ENCODE results near the gene LY6G6F. TPM values are rescaled to one million over a fixed set of nuclear protein-coding genes. Genes with fewer than 3 reads are reported as not detected.
A peak's percentile ranks its signal among the peaks of the same experiment; 100 is the strongest.

LY6G6F gene
- total and polyA plus RNA-seq, 2 of the 13 experiments (the other 11 are each of a cell fraction or from before 2014, with no cell fraction given) = not detected

DNA sequence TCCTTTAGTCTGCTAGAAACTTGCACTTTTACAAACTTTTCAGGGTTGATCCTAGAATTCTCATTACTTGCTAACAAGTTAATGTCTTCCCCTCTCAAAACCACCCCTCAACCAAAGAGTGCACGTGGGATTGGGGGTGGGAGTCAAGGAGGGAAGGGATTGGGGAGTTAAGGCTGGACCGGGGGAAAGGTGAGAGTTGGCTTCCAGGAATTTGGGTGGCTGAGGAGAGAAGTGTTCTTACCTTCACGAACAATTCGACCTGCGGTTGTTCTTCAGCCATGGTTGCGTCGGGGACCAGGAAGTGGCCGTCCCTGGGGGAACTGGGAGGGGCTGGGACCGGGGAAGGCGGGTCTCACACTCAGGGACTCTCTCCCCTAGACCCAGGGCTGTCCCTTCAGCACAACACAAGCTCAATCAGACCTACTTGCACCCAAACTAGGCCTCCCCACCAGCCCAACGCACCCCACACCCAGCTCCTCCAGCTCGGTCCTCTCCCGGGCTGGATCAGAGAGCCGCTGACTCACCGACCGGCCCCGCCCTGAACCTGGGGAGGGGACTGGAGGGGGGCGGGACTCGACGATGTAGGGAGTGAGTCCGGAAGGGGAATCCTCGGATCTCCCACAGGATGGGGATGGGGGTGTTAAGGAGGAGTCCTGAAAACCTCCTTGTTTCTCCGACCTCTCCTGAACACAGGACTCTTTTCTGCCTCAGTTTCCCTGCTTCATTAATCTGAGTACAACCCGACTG is 29.5 kb downstream of the LY6G6F start, which contains the start of gene CLIC1 (continued):
- TF ChIP-seq, protein P1, sequence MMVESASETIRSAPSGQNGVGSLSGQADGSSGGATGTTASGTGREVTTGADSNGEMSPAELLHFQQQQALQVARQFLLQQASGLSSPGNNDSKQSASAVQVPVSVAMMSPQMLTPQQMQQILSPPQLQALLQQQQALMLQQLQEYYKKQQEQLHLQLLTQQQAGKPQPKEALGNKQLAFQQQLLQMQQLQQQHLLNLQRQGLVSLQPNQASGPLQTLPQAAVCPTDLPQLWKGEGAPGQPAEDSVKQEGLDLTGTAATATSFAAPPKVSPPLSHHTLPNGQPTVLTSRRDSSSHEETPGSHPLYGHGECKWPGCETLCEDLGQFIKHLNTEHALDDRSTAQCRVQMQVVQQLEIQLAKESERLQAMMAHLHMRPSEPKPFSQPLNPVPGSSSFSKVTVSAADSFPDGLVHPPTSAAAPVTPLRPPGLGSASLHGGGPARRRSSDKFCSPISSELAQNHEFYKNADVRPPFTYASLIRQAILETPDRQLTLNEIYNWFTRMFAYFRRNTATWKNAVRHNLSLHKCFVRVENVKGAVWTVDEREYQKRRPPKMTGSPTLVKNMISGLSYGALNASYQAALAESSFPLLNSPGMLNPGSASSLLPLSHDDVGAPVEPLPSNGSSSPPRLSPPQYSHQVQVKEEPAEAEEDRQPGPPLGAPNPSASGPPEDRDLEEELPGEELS (CRISPR knock-in tag; IDR thresholded peaks at IDR 0.05) = peak; percentile 72
- TF ChIP-seq NR2F2 (IDR thresholded peaks at IDR 0.05; ENCODE audit: borderline replicate concordance, low read depth) = no peak
- no peak for TF ChIP-seq ZFYVE20 (CRISPR knock-in tag; IDR thresholded peaks at IDR 0.05; ENCODE audit: borderline replicate concordance, low read depth)
- peak; percentile 82 for TF ChIP-seq KDM4B (CRISPR knock-in tag; IDR thresholded peaks at IDR 0.05)
- peak; percentile 57 for TF ChIP-seq HNRNPLL (IDR thresholded peaks at IDR 0.05; ENCODE audit: low read depth, low read length, poor library complexity, severe bottlenecking)
- TF ChIP-seq, protein P2, sequence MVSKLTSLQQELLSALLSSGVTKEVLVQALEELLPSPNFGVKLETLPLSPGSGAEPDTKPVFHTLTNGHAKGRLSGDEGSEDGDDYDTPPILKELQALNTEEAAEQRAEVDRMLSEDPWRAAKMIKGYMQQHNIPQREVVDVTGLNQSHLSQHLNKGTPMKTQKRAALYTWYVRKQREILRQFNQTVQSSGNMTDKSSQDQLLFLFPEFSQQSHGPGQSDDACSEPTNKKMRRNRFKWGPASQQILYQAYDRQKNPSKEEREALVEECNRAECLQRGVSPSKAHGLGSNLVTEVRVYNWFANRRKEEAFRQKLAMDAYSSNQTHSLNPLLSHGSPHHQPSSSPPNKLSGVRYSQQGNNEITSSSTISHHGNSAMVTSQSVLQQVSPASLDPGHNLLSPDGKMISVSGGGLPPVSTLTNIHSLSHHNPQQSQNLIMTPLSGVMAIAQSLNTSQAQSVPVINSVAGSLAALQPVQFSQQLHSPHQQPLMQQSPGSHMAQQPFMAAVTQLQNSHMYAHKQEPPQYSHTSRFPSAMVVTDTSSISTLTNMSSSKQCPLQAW (CRISPR knock-in tag; IDR thresholded peaks at IDR 0.05) = peak; percentile 55
- TF ChIP-seq POLR2A (IDR thresholded peaks at IDR 0.05; ENCODE audit: insufficient read depth in 1 of 2, low read depth in 2 of 2, low read length in 2 of 2) = peak in 1 of 2 experiments; percentile 68; a peak in 2 of 4 replicates
- TF ChIP-seq, protein P3, sequence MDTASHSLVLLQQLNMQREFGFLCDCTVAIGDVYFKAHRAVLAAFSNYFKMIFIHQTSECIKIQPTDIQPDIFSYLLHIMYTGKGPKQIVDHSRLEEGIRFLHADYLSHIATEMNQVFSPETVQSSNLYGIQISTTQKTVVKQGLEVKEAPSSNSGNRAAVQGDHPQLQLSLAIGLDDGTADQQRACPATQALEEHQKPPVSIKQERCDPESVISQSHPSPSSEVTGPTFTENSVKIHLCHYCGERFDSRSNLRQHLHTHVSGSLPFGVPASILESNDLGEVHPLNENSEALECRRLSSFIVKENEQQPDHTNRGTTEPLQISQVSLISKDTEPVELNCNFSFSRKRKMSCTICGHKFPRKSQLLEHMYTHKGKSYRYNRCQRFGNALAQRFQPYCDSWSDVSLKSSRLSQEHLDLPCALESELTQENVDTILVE (CRISPR knock-in tag; IDR thresholded peaks at IDR 0.05) = peak; percentile 72; the same call in 1 of the 2 replicates
- TF ChIP-seq TEAD2 (CRISPR knock-in tag; IDR thresholded peaks at IDR 0.05) = no peak
- peak; percentile 78; the same call in 1 of the 2 replicates for TF ChIP-seq MZF1 (CRISPR knock-in tag; IDR thresholded peaks at IDR 0.05; ENCODE audit: borderline replicate concordance)
- no peak for TF ChIP-seq ZNF362 (CRISPR knock-in tag; IDR thresholded peaks at IDR 0.05; ENCODE audit: borderline replicate concordance)
- no peak for TF ChIP-seq SUZ12 (IDR thresholded peaks at IDR 0.05; ENCODE audit: low read depth, low read length)
- peak; percentile 40; the same call in 1 of the 2 replicates for TF ChIP-seq ZNF747 (CRISPR knock-in tag; IDR thresholded peaks at IDR 0.05; ENCODE audit: borderline replicate concordance)
- no peak for TF ChIP-seq ZFP36 (IDR thresholded peaks at IDR 0.05; ENCODE audit: borderline replicate concordance, low read depth, low read length, partially characterized antibody)
- TF ChIP-seq, protein P4, sequence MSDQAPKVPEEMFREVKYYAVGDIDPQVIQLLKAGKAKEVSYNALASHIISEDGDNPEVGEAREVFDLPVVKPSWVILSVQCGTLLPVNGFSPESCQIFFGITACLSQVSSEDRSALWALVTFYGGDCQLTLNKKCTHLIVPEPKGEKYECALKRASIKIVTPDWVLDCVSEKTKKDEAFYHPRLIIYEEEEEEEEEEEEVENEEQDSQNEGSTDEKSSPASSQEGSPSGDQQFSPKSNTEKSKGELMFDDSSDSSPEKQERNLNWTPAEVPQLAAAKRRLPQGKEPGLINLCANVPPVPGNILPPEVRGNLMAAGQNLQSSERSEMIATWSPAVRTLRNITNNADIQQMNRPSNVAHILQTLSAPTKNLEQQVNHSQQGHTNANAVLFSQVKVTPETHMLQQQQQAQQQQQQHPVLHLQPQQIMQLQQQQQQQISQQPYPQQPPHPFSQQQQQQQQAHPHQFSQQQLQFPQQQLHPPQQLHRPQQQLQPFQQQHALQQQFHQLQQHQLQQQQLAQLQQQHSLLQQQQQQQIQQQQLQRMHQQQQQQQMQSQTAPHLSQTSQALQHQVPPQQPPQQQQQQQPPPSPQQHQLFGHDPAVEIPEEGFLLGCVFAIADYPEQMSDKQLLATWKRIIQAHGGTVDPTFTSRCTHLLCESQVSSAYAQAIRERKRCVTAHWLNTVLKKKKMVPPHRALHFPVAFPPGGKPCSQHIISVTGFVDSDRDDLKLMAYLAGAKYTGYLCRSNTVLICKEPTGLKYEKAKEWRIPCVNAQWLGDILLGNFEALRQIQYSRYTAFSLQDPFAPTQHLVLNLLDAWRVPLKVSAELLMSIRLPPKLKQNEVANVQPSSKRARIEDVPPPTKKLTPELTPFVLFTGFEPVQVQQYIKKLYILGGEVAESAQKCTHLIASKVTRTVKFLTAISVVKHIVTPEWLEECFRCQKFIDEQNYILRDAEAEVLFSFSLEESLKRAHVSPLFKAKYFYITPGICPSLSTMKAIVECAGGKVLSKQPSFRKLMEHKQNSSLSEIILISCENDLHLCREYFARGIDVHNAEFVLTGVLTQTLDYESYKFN (CRISPR knock-in tag; conservative IDR thresholded peaks at IDR 0.05) = peak; percentile 65
- no peak; the same call in none of the 2 replicates for TF ChIP-seq FOXA3 (CRISPR knock-in tag; IDR thresholded peaks at IDR 0.05)
- TF ChIP-seq TCF12 (IDR thresholded peaks at IDR 0.05) = no peak
- TF ChIP-seq TCF12 (CRISPR knock-in tag; IDR thresholded peaks at IDR 0.05) = no peak
- no peak for TF ChIP-seq SRSF4 (IDR thresholded peaks at IDR 0.05; ENCODE audit: low read depth, low read length, poor library complexity, severe bottlenecking)
- TF ChIP-seq ZNF839 (CRISPR knock-in tag; IDR thresholded peaks at IDR 0.05; ENCODE audit: borderline replicate concordance) = no peak
